Measurements from ENCODE around the gene PRSS23.

DNA sequence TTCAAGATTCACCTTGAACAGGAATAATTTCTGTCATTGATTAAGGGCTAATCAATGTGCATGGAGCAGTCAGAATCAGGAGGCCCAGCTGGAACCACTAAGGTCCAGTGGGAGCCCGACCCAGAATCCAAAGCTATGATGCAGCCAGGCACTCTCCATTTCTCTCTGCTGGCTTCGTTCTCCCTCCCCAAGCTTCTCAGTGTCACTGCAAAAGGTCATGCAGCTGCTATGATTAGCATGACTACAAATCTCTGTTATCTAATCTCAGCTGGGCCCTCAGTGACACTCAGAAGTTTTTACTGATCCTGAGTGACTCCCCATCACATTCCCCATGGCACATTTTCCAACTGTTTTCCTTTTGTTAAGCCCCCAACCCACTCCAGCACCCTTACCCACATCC is 31.1 kb upstream of the PRSS23 start:
- TF ChIP-seq, protein P1, sequence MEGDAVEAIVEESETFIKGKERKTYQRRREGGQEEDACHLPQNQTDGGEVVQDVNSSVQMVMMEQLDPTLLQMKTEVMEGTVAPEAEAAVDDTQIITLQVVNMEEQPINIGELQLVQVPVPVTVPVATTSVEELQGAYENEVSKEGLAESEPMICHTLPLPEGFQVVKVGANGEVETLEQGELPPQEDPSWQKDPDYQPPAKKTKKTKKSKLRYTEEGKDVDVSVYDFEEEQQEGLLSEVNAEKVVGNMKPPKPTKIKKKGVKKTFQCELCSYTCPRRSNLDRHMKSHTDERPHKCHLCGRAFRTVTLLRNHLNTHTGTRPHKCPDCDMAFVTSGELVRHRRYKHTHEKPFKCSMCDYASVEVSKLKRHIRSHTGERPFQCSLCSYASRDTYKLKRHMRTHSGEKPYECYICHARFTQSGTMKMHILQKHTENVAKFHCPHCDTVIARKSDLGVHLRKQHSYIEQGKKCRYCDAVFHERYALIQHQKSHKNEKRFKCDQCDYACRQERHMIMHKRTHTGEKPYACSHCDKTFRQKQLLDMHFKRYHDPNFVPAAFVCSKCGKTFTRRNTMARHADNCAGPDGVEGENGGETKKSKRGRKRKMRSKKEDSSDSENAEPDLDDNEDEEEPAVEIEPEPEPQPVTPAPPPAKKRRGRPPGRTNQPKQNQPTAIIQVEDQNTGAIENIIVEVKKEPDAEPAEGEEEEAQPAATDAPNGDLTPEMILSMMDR (conservative IDR thresholded peaks at IDR 0.05), result no peak
- TF ChIP-seq ZFX (IDR thresholded peaks at IDR 0.05), result no peak
